SU-DHL-6 (cell line): ENCODE measurements around the gene ZNF385A.

Experiments used
- H2AFZ ChIP-seq: fragments of 200-600 bp; sonication (generic); 2 replicates; pipeline ENCODE4 v1.6.1; 2014; ENCODE audit warnings: low read depth, mild to moderate bottlenecking, moderate library complexity, mixed read lengths, antibody characterized with exemption, low read length; ENCODE audit not compliant: severe bottlenecking
- H3F3A ChIP-seq: fragments of 200-600 bp; shearing (Covaris generic); 2 replicates; pipeline ENCODE4 v1.6.0; 2016; ENCODE audit warnings: antibody characterized with exemption, mild to moderate bottlenecking; ENCODE audit not compliant: insufficient read depth
- H3K27ac ChIP-seq: fragments of 200-600 bp; sonication (generic); 2 replicates; pipeline ENCODE4 v1.5.1; 2016; ENCODE audit warnings: low read depth, mild to moderate bottlenecking, low read length, moderate library complexity, mixed read lengths
- H3K27me3 ChIP-seq: fragments of 200-600 bp; sonication (generic), shearing (Covaris generic); 2 replicates; pipeline ENCODE4 v1.6.0; 2014; ENCODE audit warnings: mild to moderate bottlenecking, low read length
- H3K36me3 ChIP-seq: fragments of 200-600 bp; sonication (generic); 2 replicates; pipeline ENCODE4 v1.6.1; 2014; ENCODE audit warnings: mild to moderate bottlenecking, low read length, mixed read lengths
- H3K4me2 ChIP-seq: fragments of 300-600, 200-600 bp; shearing (Covaris generic), sonication (generic); 2 replicates; pipeline ENCODE4 v1.6.0; 2014; ENCODE audit warnings: low read length, low read depth, mild to moderate bottlenecking; ENCODE audit not compliant: poor library complexity, severe bottlenecking
- H3K4me3 ChIP-seq: fragments of 200-600 bp; sonication (generic); 2 replicates; pipeline ENCODE4 v1.5.1; 2014; ENCODE audit warnings: antibody characterized with exemption, low read length, mild to moderate bottlenecking, mixed read lengths; ENCODE audit not compliant: insufficient read depth, poor library complexity, severe bottlenecking
- H3K79me2 ChIP-seq: fragments of 200-600 bp; sonication (generic); 2 replicates; pipeline ENCODE4 v1.6.1; 2014; ENCODE audit warnings: mild to moderate bottlenecking, low read length, moderate library complexity; ENCODE audit not compliant: insufficient read depth
- H3K9ac ChIP-seq: fragments of 200-600 bp; sonication (generic); 2 replicates; pipeline ENCODE4 v1.7.0; 2014; ENCODE audit warnings: mild to moderate bottlenecking, low read length
- H3K9me2 ChIP-seq: fragments of 200-600 bp; sonication (generic); replicated peaks from 2 replicates; pipeline ENCODE4 v1.6.1; 2014; ENCODE audit warnings: low read length; ENCODE audit not compliant: insufficient read depth
- H3K9me3 ChIP-seq: fragments of 200-600 bp; sonication (generic); 2 replicates; pipeline ENCODE4 v1.6.1; 2014; ENCODE audit warnings: low read length, mixed read lengths; ENCODE audit not compliant: insufficient read depth
- H4K20me1 ChIP-seq: fragments of 200-600 bp; sonication (generic); 2 replicates; pipeline ENCODE4 v1.6.1; 2014; ENCODE audit warnings: low read depth, mild to moderate bottlenecking, antibody characterized with exemption, low read length, moderate library complexity, mixed read lengths
- CTCF ChIP-seq: fragments of 200-600 bp; sonication (generic); IDR thresholded peaks from one replicate; pipeline ENCODE4 v1.5.1; 2017; ENCODE audit warnings: antibody characterized with exemption, mild to moderate bottlenecking, low read length, moderate library complexity; ENCODE audit not compliant: insufficient read depth, poor library complexity, severe bottlenecking
- EZH2phosphoT487 ChIP-seq: fragments of 200-600 bp; sonication (generic), shearing (Covaris generic); conservative IDR thresholded peaks from 2 replicates; pipeline ENCODE4 v1.6.1; 2018; ENCODE audit warnings: mild to moderate bottlenecking, antibody characterized with exemption, low read length, moderate library complexity, mixed read lengths

ZNF385A gene

DNA sequence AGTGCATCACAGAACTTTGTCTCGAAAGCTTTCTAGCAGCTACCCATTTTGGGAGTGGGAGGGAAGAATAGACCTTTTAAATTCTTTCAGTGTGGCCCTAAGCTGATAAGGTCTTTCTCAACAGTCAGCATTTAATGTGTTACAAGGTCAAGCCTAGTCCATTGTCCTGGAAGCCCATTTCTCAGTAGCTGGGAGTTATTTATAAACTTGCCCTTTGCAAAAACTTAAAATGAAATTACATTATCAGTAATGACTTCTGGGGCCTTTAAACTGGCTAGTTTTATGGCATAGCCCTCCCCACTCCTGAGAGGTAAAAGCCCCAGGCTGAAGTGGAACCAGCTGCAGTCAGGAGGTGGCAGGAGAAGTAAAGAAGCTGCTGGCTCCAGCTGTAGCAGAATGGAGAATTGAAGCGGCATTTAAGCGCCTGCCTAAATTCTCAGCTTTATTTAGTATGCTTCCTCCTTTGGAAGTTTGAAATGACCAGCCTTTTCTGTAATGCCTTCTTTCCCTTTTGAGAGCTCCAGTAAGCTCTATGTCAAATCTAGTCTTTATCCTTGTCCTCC, 47.2 kb downstream of the ZNF385A start:
- H4K20me1 ChIP-seq, result peaks cover 4% of the 10 kb centered on the region; the same call in 1 of the 2 replicates
- no peak overlapping the region for H3K4me3 ChIP-seq
- no peaks in the 10 kb centered on the region for H3K27me3 ChIP-seq
- no peaks in the 10 kb centered on the region for H3K79me2 ChIP-seq
- H3K27ac ChIP-seq, result no peak overlapping the region
- no peak overlapping the region for H2AFZ ChIP-seq
- no peaks in the 10 kb centered on the region for H3F3A ChIP-seq
- H3K36me3 ChIP-seq, result no peaks in the 10 kb centered on the region
- no peak overlapping the region for H3K4me2 ChIP-seq
- H3K9me3 ChIP-seq, result no peaks in the 10 kb centered on the region
- H3K9ac ChIP-seq, result no peak overlapping the region
- H3K9me2 ChIP-seq, result no peaks in the 10 kb centered on the region
- TF ChIP-seq CTCF (no peak), EZH2phosphoT487 (no peak)

DNA sequence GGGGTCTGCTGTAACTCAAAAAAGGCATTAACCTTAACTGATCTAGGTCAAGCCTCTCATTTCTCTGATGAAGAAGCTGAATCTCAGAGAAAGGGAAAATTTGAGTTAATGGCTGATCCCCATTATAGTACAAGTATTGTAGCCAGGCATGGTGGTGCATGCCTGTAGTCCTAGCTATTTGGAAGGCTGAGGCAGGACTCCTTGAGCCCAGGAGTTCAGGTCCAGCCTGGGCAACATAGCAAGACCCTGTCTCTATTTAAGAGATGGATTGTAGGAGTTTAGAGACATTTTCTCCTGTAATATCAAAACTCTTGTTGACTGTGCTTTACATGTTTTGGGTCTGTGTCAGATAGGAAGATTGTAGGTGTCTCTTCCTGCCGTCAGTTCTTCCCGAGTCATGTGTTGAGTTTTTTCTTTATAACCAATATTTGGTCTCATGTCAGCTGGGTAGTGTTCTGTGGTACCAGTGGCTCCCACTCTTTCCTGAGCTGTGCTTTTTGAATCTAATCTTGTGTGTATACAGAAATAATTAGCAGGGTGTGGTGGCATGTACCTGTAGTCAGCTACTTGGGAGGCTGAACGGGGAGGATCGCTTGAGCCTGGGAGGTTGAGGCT, 51.0 kb downstream of the ZNF385A start:
- Histone ChIP-seq H3K36me3 (no peaks in the 10 kb centered on the region), H3K4me2 (no peak overlapping the region), H3K27ac (no peak overlapping the region), H4K20me1 (peaks cover 4% of the 10 kb centered on the region; the same call in 1 of the 2 replicates), H3K9me3 (no peaks in the 10 kb centered on the region), H3K9me2 (no peaks in the 10 kb centered on the region), H3F3A (no peaks in the 10 kb centered on the region), H3K27me3 (no peaks in the 10 kb centered on the region), H3K4me3 (no peak overlapping the region), H3K9ac (no peak overlapping the region), H2AFZ (no peak overlapping the region), H3K79me2 (no peaks in the 10 kb centered on the region; the same call in 1 of the 2 replicates)
- no peak for TF ChIP-seq EZH2phosphoT487
- TF ChIP-seq CTCF, result no peak

DNA sequence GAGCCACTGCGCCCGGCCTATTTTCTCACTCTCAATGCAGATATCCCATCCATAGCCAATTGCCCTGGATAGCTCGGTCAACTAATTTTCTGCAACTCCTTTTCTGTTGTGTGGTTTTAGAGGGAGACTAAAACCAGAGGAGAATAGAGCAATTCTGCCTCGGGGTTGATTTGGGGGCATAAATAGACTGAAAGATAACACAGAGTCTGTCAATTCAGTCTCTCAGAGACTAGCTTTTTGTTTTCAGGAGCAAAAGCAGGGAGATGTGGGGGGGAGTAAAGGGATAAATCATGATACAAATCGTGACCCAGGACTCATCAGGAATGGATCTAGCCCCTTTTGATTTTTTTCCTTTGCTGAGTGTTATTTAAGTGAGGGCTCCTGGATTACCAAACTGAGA, 53.1 kb downstream of the ZNF385A start:
- Histone ChIP-seq H4K20me1 (peaks cover 4% of the 10 kb centered on the region; the same call in 1 of the 2 replicates), H3K79me2 (peaks cover 3% of the 10 kb centered on the region; the same call in 1 of the 2 replicates), H3F3A (no peaks in the 10 kb centered on the region), H3K27ac (no peak overlapping the region), H3K36me3 (no peaks in the 10 kb centered on the region), H3K4me2 (no peak overlapping the region), H2AFZ (no peak overlapping the region), H3K4me3 (no peak overlapping the region), H3K9ac (no peak overlapping the region), H3K27me3 (no peaks in the 10 kb centered on the region), H3K9me2 (no peaks in the 10 kb centered on the region), H3K9me3 (no peaks in the 10 kb centered on the region)
- TF ChIP-seq CTCF, result no peak
- TF ChIP-seq EZH2phosphoT487, result no peak
